ENCODE data around the gene PLBD2.

The PLBD2 gene

DNA sequence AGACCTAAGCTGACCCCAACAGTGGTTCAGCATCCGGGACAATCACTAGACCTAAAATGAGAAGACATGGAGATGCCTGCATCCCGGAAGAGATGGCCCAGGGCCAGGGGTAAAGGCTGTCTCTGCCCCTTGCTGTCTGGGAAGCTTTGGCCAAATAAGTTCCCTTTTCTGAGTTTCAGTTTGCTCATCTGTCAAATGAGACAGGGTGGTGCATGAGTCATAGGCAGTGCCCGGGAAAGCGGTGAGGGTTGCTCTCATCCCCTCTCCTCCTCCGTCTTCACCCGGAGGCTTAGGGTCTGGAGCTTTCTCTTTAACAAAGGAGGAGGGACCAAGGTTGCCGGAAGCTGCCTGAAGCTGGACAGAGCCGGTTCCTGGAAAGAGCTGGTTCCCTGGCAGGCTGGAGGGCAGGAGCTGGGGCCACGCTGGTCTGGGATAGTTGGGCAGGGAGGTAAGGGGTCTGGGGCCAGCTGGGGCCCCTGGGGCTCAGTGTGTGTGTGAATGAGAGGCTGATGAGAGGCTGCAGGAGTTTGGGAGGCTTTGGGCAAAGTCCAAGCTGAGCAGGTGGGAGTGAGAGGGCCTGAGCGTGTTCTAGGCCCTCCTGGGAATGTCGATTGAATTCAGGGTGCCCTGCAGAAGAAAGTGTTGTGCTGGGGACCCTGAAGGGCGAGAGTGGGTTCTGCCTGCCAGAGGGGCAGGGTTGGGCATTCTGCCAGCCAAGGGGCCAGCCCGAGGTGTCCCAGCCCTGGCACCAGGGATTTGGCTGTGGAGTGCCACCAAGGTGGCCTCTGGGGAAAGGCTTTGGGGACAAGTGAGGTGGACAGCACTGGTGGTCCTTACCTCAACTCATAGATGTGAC, 63.9 kb downstream of the PLBD2 start, which contains the start of gene SDSL:
Gene SDSL, plus strand, starts transcription at position 351 of the 856 bp plus-strand sequence. CDS start 5,603 bp downstream, outside the sequence.
- DNase-seq = no peak

- DNase-seq = no peak
Measured at GRCh38 chr12:113422886-113423669, 64.7 kb downstream of the PLBD2 start.

- no peak for DNase-seq
Measured at GRCh38 chr12:113424456-113424855, 66.1 kb downstream of the PLBD2 start.

GRCh38 chr12:113424915-113425823, 66.8 kb downstream of the PLBD2 start:
- peak in 3 of 4 experiments; percentile 9 to 23 (median 20) for DNase-seq

DNA sequence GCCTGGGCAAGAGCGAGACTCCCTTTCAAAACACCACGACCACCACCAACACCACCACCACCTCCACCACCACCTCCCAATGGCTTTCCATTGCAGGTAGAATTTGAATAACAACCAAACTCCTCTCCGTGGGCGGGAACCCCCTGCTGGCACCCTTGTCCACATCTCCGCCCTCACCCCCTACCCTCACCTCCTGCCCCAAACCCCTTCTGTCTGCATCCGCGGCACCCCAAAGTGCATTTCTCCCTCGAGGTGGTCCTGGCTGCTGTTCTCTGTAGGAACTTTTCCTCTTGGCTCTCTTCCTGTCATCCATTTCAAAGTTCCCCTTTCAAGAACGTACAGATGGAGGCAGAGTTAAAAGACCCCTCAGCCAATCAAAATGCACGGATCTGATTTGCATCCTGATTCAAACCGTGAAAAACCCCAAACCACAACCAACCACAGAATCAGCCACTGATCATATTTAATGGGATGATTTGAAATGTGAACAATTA, 67.6 kb downstream of the PLBD2 start:
- DNase-seq = no peak

DNA sequence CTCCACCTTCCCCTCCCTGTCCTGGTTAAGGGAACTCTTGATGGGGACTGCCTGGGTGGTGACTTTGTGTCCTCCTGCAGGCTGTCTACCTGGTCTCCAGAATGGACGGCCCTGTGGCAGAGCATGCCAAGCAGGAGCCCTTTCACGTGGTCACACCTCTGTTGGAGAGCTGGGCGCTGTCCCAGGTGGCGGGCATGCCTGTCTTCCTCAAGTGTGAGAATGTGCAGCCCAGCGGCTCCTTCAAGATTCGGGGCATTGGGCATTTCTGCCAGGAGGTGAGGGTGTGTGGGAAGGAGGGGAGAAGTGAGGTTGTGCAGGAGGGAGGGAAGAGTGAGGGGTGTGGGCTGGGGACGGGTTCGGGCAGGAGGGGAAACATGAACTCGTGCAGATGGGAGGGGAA, 69.5 kb downstream of the PLBD2 start:
- no peak for DNase-seq

DNA sequence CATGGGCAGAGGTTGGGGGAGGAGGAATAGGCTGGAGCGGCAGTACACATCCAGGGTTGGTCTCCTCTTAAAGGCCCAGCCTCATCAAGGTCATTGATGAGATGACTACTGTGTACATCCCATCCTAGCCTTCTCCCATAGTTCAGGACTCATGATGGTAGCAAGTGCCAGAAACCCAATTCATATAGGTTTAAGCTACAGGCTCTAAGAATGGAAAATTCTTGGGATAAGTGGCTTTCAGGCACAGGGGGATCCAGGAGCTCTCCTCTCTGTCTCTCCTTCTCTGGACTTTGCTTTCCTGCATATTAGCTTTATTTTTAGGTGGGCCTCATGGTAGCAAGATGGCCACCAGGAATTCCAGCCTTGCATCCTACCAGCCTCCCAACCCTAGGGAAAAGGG, 70.1 kb downstream of the PLBD2 start:
- no peak for DNase-seq

- DNase-seq = no peak
Measured at GRCh38 chr12:113432986-113433385, 74.6 kb downstream of the PLBD2 start.

- DNase-seq = no peak
Measured at GRCh38 chr12:113435367-113435766, 77.0 kb downstream of the PLBD2 start.

- no peak for DNase-seq
Measured at GRCh38 chr12:113436586-113436985, 78.2 kb downstream of the PLBD2 start.

DNA sequence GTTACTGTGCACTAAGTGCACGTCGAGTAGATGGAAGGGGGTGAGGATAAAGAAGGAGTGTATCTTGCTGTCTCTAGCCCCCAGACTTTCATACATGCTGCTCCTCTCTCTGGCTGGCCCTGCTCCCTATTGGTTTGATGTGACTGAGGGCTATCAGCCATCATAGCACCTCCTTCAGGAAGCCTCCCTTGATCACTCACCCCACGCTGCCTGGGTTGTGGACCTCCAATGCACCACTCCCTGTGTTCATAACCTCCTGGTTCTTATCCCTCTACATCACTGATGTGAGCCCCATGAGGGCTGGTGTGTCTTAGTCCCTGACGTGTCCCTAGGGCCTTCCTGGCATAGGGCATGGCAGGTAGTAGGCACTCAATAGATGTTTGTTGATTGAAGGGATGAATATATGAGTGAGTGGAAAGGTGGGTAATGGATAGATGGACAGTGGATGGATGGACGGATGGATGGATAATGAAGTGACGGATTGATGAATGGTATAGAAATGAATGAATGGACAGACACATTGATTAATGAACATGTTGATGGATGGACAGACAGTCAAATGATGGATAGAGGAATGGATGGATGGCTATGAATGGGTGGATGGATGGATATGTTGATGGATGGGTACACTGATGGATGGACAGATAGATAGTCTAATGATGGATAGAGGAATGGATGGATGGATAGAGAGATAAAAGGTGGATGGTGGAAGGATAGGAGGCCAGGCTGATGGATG, 78.8 kb downstream of the PLBD2 start:
- no peak for DNase-seq

- no peak for DNase-seq
Measured at GRCh38 chr12:113437729-113438100, 79.3 kb downstream of the PLBD2 start.

GRCh38 chr12:113438523-113439300, 80.3 kb downstream of the PLBD2 start:
- DNase-seq = no peak

DNA sequence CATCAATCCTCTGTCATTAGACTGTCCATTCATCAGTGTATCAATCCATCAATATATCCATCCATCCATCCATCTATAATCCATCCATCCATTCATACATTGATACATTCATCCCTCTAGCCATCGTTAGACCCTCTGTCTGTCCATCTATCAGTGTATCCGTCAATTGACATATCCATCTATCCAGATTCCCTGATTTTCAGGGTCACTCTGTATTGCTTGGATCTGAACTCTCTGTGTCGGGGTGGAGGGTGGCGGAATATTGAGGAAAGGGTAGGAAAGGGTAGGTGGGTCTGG, 80.9 kb downstream of the PLBD2 start:
- DNase-seq = no peak

DNA sequence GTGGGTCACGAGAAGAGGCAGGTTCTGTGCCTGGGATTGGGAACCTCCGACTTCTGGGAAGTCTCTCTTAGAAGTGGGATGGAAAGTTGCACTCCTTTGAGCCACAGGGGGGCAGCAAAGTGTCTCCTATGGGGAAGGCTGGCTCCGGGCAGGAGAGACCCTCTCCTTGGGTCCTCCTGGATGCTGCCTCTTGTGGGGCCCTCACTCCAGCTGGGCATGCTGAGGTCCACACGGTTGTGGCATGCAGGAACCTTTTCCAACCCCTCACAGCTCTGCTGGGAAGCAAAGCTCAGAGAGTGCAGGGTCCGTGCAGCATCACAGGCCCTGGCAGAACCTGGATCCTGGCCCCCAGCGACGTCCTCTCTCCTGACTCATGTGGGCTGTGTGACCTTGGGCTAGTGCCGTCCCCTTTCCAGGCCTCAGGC, 81.2 kb downstream of the PLBD2 start:
- DNase-seq = no peak

GRCh38 chr12:113440336-113440735, 81.9 kb downstream of the PLBD2 start:
- DNase-seq = no peak
